C4-2B (cell line): ENCODE data around the gene SLAIN1.
A peak's percentile ranks its signal among the peaks of the same experiment; 100 is the strongest.

Experiments
- H3K27ac ChIP-seq: fragments of 450-650 bp; 2 replicates; pipeline ENCODE4 v1.5.1; 2017
- ZFX ChIP-seq: fragments of 450-650 bp; IDR thresholded peaks from 2 replicates; pipeline ENCODE4 v1.6.1; 2017
- TF ChIP-seq, protein P1 (sequence below): fragments of 450-650 bp; conservative IDR thresholded peaks from 2 replicates; pipeline ENCODE4 v1.5.1; 2017; ENCODE audit warnings: mild to moderate bottlenecking

Gene SLAIN1

DNA sequence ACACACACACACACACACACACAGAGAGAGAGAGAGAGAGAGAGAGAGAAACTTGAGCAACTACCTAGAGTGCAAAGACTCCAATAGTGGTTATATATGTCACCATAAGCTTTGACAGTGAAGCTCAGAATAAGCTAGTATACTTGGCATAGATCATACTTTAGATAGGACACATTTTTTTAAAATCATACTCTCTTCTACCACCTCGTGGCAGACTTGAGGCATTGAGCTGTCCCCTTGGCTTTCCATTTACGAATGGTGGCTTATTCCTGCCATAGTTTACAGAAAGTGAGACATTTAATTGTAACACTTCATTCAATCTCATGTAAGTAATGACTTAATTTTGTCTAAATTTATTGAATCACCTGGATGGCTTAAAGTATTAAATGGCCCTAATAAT lies 112.9 kb downstream of the SLAIN1 start:
- H3K27ac ChIP-seq, result no peak overlapping the region

DNA sequence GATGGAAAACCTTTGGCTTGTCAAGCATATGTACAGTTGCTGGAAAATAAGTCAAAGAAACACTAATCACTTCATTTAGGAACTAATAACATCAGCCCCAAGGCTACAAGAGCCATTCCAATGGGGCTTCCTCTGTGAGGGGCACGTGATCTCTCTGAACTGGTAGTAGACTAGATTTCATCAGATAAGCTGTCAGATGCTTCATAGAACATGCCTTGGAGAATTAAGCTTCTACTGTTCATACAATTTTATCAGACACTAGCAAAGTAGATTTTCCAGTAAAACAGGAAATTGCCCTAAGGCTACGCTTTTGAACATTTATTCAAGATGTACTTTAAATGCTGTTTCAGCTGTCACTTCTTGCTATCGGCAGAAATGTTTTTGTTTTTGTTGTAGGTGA lies 113.4 kb downstream of the SLAIN1 start:
- no peak overlapping the region for H3K27ac ChIP-seq
- no peak for TF ChIP-seq ZFX
- TF ChIP-seq, protein P1, sequence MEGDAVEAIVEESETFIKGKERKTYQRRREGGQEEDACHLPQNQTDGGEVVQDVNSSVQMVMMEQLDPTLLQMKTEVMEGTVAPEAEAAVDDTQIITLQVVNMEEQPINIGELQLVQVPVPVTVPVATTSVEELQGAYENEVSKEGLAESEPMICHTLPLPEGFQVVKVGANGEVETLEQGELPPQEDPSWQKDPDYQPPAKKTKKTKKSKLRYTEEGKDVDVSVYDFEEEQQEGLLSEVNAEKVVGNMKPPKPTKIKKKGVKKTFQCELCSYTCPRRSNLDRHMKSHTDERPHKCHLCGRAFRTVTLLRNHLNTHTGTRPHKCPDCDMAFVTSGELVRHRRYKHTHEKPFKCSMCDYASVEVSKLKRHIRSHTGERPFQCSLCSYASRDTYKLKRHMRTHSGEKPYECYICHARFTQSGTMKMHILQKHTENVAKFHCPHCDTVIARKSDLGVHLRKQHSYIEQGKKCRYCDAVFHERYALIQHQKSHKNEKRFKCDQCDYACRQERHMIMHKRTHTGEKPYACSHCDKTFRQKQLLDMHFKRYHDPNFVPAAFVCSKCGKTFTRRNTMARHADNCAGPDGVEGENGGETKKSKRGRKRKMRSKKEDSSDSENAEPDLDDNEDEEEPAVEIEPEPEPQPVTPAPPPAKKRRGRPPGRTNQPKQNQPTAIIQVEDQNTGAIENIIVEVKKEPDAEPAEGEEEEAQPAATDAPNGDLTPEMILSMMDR, result no peak; the same call in 1 of the 2 replicates

More for the DNA sequence above, 112.9 kb downstream of the SLAIN1 start:
- TF ChIP-seq ZFX, result no peak
- TF ChIP-seq, protein P1, result peak; percentile 70

DNA sequence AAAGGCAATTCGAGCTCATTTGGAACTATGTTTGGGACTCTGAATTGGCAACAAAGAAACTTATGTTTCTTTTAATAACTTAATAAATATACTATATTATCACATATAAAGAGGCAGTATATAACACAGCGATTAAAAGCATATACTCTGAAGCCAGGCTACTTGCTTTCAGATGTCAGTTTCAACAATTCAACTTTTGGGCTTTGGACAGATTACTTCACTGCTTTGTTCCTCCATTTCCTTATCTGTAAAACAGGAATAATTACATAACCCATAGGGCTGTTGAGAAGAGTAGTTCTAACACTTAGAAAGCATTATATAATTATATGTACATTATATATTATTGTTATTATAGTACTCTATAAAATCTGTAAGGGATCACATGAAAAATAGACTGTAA lies 113.9 kb downstream of the SLAIN1 start:
- no peak overlapping the region for H3K27ac ChIP-seq
- TF ChIP-seq ZFX, result no peak

DNA sequence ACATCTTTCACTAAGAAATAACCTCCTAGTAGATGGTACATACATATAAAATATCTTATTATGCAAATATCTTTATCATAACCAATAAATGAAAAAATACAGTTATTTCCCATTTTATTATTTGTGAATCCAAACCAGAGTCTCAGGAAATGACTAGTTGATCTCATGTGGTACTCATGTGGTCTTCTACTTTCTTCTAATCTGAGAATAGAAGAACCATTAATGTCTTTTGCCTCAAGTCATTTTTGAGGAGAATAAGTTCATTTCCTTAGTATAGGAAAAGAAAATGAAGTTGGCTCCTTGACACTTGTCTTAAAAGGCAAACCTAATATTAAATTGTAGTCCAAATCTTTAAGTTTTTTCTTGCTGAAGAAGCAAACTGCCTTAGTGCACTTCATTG lies 114.5 kb downstream of the SLAIN1 start:
- TF ChIP-seq, protein P1, result no peak
- no peak for TF ChIP-seq ZFX
- no peak overlapping the region for H3K27ac ChIP-seq
